ENCODE data around the gene ENOSF1. TPM values are rescaled to one million over a fixed set of nuclear protein-coding genes. Genes with fewer than 3 reads are reported as not detected.

Gene ENOSF1
- total RNA-seq, 4 donors from 2014 or later, result 31.8 to 159 (median 64.3) TPM

- H3K4me3 ChIP-seq, result no peak overlapping the region
These were observed 13.2 kb upstream of the ENOSF1 start for GRCh38 chr18:725646-726045.

GRCh38 chr18:723541-724080, 11.2 kb upstream of the ENOSF1 start:
- Histone ChIP-seq H3K27ac (no peak overlapping the region), H3K27me3 (no peaks in the 10 kb centered on the region), H3K4me3 (no peak overlapping the region), H3K36me3 (peaks cover 18% of the 10 kb centered on the region), H3K9me3 (no peaks in the 10 kb centered on the region), H3K4me1 (no peaks in the 10 kb centered on the region)
- TF ChIP-seq POLR2AphosphoS5 (IDR thresholded peaks at IDR 0.05) (no peak), EP300 (IDR thresholded peaks at IDR 0.05) (no peak), POLR2A (IDR thresholded peaks at IDR 0.05) (no peak), CTCF (IDR thresholded peaks at IDR 0.05) (no peak)
- DNase-seq (ENCODE audit: low spot score in 2 of 2), result no peak
- WGBS, result 98% methylated on average over 1 of the region's 1 CpG

More at GRCh38 chr18:725646-726045, 13.2 kb upstream of the ENOSF1 start:
- DNase-seq (ENCODE audit: low spot score in 2 of 2), result no peak
- H3K36me3 ChIP-seq, result peaks cover 22% of the 10 kb centered on the region
- no peak overlapping the region for H3K27ac ChIP-seq
- H3K9me3 ChIP-seq, result no peaks in the 10 kb centered on the region
- H3K27me3 ChIP-seq, result no peaks in the 10 kb centered on the region
- 95% methylated on average over 9 of the region's 9 CpGs for WGBS
- TF ChIP-seq POLR2A (IDR thresholded peaks at IDR 0.05), result no peak
- no peak for TF ChIP-seq POLR2AphosphoS5 (IDR thresholded peaks at IDR 0.05)
- no peak for TF ChIP-seq CTCF (IDR thresholded peaks at IDR 0.05)
- no peak for TF ChIP-seq EP300 (IDR thresholded peaks at IDR 0.05)
- H3K4me1 ChIP-seq, result no peaks in the 10 kb centered on the region

DNA sequence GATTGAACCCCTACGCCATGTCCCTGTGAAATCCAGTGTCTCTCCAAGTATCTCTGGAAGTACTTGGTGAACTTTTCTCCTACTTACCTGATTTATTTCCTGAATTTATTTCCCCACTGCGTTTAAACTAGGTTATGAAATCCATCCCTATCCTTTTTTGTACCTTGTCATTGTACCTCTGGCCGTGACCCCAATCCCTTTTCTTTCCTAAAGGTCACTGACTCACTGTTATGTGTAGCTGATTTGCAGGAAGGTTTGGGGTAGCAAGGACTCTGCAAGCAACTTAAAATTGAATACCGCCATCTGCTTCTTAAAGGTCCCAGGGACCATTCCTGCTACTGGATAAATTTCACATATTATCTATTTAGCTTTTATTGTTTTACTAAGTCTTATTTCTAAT, 4.6 kb upstream of the ENOSF1 start:
- no peak for DNase-seq (ENCODE audit: low spot score in 2 of 2)
- H3K4me3 ChIP-seq, result no peak overlapping the region
- H3K36me3 ChIP-seq, result no peaks in the 10 kb centered on the region
- no peak for TF ChIP-seq POLR2A (IDR thresholded peaks at IDR 0.05)
- no peak for TF ChIP-seq EP300 (IDR thresholded peaks at IDR 0.05)
- no peak for TF ChIP-seq POLR2AphosphoS5 (IDR thresholded peaks at IDR 0.05)
- TF ChIP-seq CTCF (IDR thresholded peaks at IDR 0.05), result no peak
- peaks cover 5% of the 10 kb centered on the region for H3K4me1 ChIP-seq
- no peaks in the 10 kb centered on the region for H3K9me3 ChIP-seq
- no peaks in the 10 kb centered on the region for H3K27me3 ChIP-seq
- H3K27ac ChIP-seq, result no peak overlapping the region
- 91% methylated on average over 4 of the region's 4 CpGs for WGBS

GRCh38 chr18:715626-716025, 3.2 kb upstream of the ENOSF1 start:
- Histone ChIP-seq H3K27ac (no peak overlapping the region), H3K4me1 (peaks cover 15% of the 10 kb centered on the region), H3K4me3 (no peak overlapping the region), H3K9me3 (no peaks in the 10 kb centered on the region), H3K36me3 (no peaks in the 10 kb centered on the region), H3K27me3 (no peaks in the 10 kb centered on the region)
- WGBS, result 39% methylated on average over 1 of the region's 1 CpG
- no peak for TF ChIP-seq CTCF (IDR thresholded peaks at IDR 0.05)
- no peak for TF ChIP-seq EP300 (IDR thresholded peaks at IDR 0.05)
- no peak for TF ChIP-seq POLR2A (IDR thresholded peaks at IDR 0.05)
- TF ChIP-seq POLR2AphosphoS5 (IDR thresholded peaks at IDR 0.05), result no peak
- no peak for DNase-seq (ENCODE audit: low spot score in 2 of 2)

DNA sequence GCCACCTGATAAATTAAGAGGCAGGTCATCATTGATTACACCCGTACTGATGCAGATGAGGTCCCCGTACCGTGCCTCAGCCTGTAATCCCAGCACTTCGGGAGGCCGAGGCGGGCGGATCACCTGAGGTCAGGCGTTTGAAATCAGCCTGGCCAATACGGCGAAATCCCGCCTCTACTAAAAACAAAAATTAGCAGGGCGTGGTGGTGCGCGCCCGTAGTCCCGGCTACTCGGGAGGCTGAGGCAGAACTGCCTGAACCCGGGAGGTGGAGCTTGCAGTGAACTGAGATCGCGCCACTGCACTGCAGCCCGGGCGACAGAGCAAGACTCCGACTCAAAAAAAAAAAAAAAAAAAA, 683 bp upstream of the ENOSF1 start:
- DNase-seq (ENCODE audit: low spot score in 2 of 2), result no peak
- Histone ChIP-seq H3K36me3 (peaks cover 6% of the 10 kb centered on the region), H3K4me3 (peak overlapping the region; percentile 74), H3K4me1 (peaks cover 21% of the 10 kb centered on the region), H3K9me3 (no peaks in the 10 kb centered on the region), H3K27me3 (no peaks in the 10 kb centered on the region), H3K27ac (peak overlapping the region; percentile 90)
- WGBS, result 75% methylated on average over 23 of the region's 23 CpGs
- TF ChIP-seq EP300 (IDR thresholded peaks at IDR 0.05) (no peak), CTCF (IDR thresholded peaks at IDR 0.05) (no peak), POLR2A (IDR thresholded peaks at IDR 0.05) (no peak), POLR2AphosphoS5 (IDR thresholded peaks at IDR 0.05) (no peak)
